Measurements from ENCODE around the gene ZNF689.
"Not testable (repeated sequence)": the region's sequence is repeated elsewhere in the genome, so short reads cannot be mapped to it uniquely, and the experiment has no call there.

ZNF689 gene

GRCh38 chr16:30633526-30633925 is 23.3 kb upstream of the ZNF689 start:
- Histone ChIP-seq H3K4me3 (ENCODE audit: low read depth, low read length) (peak overlapping the region; percentile 92), H2AFZ (ENCODE audit: low read length, unreplicated experiment) (peak overlapping the region; percentile 76), H3K79me2 (ENCODE audit: control insufficient read depth, insufficient read depth, low read length, unreplicated experiment) (peaks cover 11% of the 10 kb centered on the region), H3K4me1 (ENCODE audit: control insufficient read depth, insufficient read depth, low read length, unreplicated experiment) (peaks cover 5% of the 10 kb centered on the region), H3K27ac (ENCODE audit: low read depth, low read length) (peak overlapping the region; percentile 65), H3K36me3 (ENCODE audit: insufficient read depth, low read length) (no peaks in the 10 kb centered on the region), H3K27me3 (ENCODE audit: insufficient read depth, low read length) (no peaks in the 10 kb centered on the region)

- H3K4me3 ChIP-seq (ENCODE audit: low read depth, low read length); H3K27ac ChIP-seq (ENCODE audit: low read depth, low read length); H3K36me3 ChIP-seq (ENCODE audit: insufficient read depth, low read length); H3K4me1 ChIP-seq (ENCODE audit: control insufficient read depth, insufficient read depth, low read length, unreplicated experiment); H2AFZ ChIP-seq (ENCODE audit: low read length, unreplicated experiment); H3K27me3 ChIP-seq (ENCODE audit: insufficient read depth, low read length): not testable (repeated sequence)
- peaks cover 11% of the 10 kb centered on the region for H3K79me2 ChIP-seq (ENCODE audit: control insufficient read depth, insufficient read depth, low read length, unreplicated experiment)
These were observed 22.3 kb upstream of the ZNF689 start for GRCh38 chr16:30632454-30632853.

DNA sequence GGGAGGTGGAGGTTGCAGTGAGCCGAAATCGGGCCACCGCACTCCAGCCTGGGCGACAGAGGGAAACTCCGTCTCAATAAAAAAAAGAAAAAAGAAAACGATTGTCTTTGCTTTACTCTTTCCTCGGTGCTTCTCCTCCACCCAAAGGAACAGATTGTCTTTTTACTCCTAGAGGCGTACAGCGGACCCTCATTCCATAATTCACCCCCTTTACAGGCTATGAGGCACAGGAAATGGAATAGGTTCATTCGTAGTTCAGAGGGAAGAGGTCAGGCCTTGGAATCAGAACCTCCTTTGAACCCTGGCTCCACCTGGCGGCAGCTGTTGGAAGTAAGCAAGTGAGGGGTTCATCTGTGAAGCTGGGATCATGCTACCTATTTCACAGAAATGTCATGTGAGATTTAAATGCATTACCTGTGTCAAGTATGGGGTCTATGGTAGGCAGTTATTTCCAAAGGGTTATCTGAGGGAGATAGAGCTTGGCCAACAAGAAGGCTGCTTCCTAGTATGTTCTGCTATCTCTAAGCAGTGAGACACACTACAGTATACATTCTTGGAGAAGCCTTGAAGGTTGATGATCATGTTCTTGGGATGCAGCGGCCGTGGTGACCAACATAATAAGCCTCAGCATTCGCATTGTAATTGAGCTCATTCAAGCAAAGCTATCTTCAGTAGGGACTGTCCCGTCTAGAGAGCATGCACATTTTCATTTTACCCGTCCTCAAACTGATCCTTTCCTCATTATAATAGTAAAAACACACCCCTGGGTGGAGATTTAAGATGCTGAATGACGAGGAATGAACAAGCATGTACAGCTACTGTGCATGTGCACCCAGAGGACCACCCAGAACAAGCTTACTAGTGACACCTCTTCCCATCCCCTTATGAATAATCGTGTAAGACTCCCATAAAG is 18.7 kb upstream of the ZNF689 start:
- no peak overlapping the region for H2AFZ ChIP-seq (ENCODE audit: low read length, unreplicated experiment)
- no peaks in the 10 kb centered on the region for H3K79me2 ChIP-seq (ENCODE audit: control insufficient read depth, insufficient read depth, low read length, unreplicated experiment)
- H3K27me3 ChIP-seq (ENCODE audit: insufficient read depth, low read length) = no peaks in the 10 kb centered on the region
- H3K36me3 ChIP-seq (ENCODE audit: insufficient read depth, low read length) = no peaks in the 10 kb centered on the region
- no peak overlapping the region for H3K4me3 ChIP-seq (ENCODE audit: low read depth, low read length)
- H3K27ac ChIP-seq (ENCODE audit: low read depth, low read length) = no peak overlapping the region
- no peaks in the 10 kb centered on the region for H3K4me1 ChIP-seq (ENCODE audit: control insufficient read depth, insufficient read depth, low read length, unreplicated experiment)

DNA sequence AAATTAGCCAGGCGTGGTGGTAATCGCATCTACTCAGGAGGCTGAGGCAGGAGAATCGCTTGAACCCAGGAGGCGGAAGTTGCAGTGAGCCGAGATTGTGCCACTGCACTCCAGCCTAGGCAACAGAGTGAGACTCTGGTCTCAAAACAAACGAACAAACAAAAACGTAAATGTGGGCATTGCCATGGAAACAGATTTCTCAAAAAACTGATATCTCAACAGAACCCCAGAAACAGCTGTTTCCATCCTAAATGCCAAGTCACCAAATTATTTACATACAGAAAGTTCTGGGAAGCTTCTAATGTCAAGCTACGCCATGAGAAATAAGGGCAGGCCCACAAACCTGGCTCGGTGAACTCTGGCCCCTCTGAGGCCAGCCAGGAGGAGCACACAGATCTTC is 16.0 kb upstream of the ZNF689 start:
- Histone ChIP-seq H3K36me3 (ENCODE audit: insufficient read depth, low read length) (no peaks in the 10 kb centered on the region), H3K27me3 (ENCODE audit: insufficient read depth, low read length) (peaks cover 9% of the 10 kb centered on the region; the same call in 1 of the 2 replicates), H3K4me1 (ENCODE audit: control insufficient read depth, insufficient read depth, low read length, unreplicated experiment) (no peaks in the 10 kb centered on the region), H3K4me3 (ENCODE audit: low read depth, low read length) (no peak overlapping the region), H2AFZ (ENCODE audit: low read length, unreplicated experiment) (no peak overlapping the region), H3K79me2 (ENCODE audit: control insufficient read depth, insufficient read depth, low read length, unreplicated experiment) (no peaks in the 10 kb centered on the region), H3K27ac (ENCODE audit: low read depth, low read length) (no peak overlapping the region)

DNA sequence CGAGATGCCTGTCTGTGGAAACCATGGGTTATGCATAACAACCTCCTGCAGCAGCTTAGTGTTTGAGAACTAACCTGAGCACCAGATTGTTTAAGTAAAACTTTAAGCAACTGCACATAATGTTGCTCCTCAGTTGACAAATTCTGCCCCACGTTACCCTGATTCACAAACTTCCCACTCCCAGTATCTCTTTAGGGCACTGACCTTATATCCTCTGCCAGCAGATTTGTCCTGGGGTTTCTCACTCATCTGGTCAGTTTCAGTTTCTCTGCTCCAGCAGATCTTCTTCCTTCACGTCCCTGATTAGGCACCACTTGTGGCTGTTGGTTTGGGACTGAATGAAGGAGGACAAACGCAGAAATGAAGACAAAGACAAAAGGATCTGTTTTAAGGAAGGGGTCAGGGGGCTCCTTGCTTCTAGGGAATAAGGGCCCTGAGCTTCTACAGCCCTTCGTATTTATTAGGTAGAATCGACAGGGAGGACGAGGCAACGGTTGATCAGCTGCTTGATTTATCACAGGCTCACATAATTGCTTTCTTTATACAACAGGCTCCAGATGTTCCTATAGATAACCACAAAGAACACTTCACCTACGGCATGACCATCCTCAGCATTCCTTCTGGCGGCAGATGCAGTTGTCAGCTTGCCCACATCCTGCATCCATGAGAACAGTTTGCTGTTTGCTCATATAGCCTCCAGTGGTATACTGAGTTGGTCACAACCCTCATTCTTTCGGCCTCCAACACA is 13.5 kb upstream of the ZNF689 start:
- Histone ChIP-seq H2AFZ (ENCODE audit: low read length, unreplicated experiment) (no peak overlapping the region), H3K79me2 (ENCODE audit: control insufficient read depth, insufficient read depth, low read length, unreplicated experiment) (no peaks in the 10 kb centered on the region), H3K36me3 (ENCODE audit: insufficient read depth, low read length) (no peaks in the 10 kb centered on the region), H3K4me1 (ENCODE audit: control insufficient read depth, insufficient read depth, low read length, unreplicated experiment) (no peaks in the 10 kb centered on the region), H3K27ac (ENCODE audit: low read depth, low read length) (no peak overlapping the region), H3K27me3 (ENCODE audit: insufficient read depth, low read length) (peaks cover 9% of the 10 kb centered on the region; the same call in 1 of the 2 replicates), H3K4me3 (ENCODE audit: low read depth, low read length) (no peak overlapping the region)

GRCh38 chr16:30622455-30623032 is 12.4 kb upstream of the ZNF689 start:
- no peaks in the 10 kb centered on the region for H3K4me1 ChIP-seq (ENCODE audit: control insufficient read depth, insufficient read depth, low read length, unreplicated experiment)
- no peaks in the 10 kb centered on the region for H3K36me3 ChIP-seq (ENCODE audit: insufficient read depth, low read length)
- H3K4me3 ChIP-seq (ENCODE audit: low read depth, low read length) = no peak overlapping the region
- H2AFZ ChIP-seq (ENCODE audit: low read length, unreplicated experiment) = no peak overlapping the region
- H3K27ac ChIP-seq (ENCODE audit: low read depth, low read length) = no peak overlapping the region
- H3K79me2 ChIP-seq (ENCODE audit: control insufficient read depth, insufficient read depth, low read length, unreplicated experiment) = no peaks in the 10 kb centered on the region
- H3K27me3 ChIP-seq (ENCODE audit: insufficient read depth, low read length) = peaks cover 9% of the 10 kb centered on the region; the same call in 1 of the 2 replicates

DNA sequence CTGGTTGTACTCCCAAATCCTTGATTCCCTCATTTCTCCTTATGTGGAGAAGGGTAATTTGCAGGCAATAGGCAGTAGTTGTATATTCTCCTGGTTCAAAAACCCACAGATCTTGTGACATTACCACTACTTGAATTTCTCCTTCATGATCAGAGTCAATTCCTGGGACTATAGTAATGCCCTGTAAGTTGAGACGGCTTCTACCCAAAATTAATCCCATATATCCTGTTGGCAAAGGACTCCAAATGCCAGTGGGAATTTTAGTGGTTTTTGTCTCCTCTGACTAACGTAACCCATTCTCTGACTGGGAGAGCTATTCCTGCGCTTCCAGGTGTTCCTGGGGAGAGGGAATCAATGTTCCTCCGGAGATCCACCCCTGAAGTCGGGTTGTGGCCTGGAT is 11.6 kb upstream of the ZNF689 start:
- H3K4me3 ChIP-seq (ENCODE audit: low read depth, low read length) = no peak overlapping the region
- no peak overlapping the region for H3K27ac ChIP-seq (ENCODE audit: low read depth, low read length)
- no peaks in the 10 kb centered on the region for H3K4me1 ChIP-seq (ENCODE audit: control insufficient read depth, insufficient read depth, low read length, unreplicated experiment)
- no peaks in the 10 kb centered on the region for H3K79me2 ChIP-seq (ENCODE audit: control insufficient read depth, insufficient read depth, low read length, unreplicated experiment)
- H3K36me3 ChIP-seq (ENCODE audit: insufficient read depth, low read length) = no peaks in the 10 kb centered on the region
- H2AFZ ChIP-seq (ENCODE audit: low read length, unreplicated experiment) = no peak overlapping the region
- peaks cover 9% of the 10 kb centered on the region; the same call in 1 of the 2 replicates for H3K27me3 ChIP-seq (ENCODE audit: insufficient read depth, low read length)

DNA sequence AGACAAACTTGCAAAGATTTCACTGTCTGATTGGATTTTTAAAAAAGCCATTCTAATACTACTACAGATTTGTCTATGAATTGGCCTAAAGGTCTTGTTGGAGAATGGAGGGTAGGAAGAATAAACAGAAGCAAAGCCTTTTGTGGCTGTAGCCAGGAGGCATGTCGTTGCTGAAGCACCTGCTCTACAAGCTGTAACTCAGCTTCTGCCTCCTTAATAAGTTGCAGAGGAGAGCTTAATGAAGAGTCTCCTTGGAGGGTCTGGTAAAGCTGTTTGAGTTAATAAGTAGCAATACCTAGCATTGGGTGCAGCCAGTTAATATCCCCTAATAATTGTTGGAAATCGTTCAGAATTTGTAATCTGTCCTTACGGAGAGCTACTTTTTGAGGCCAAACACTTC is 10.0 kb upstream of the ZNF689 start:
- Histone ChIP-seq H2AFZ (ENCODE audit: low read length, unreplicated experiment) (no peak overlapping the region), H3K27ac (ENCODE audit: low read depth, low read length) (no peak overlapping the region), H3K4me3 (ENCODE audit: low read depth, low read length) (no peak overlapping the region), H3K36me3 (ENCODE audit: insufficient read depth, low read length) (no peaks in the 10 kb centered on the region), H3K27me3 (ENCODE audit: insufficient read depth, low read length) (peaks cover 9% of the 10 kb centered on the region; the same call in 1 of the 2 replicates), H3K4me1 (ENCODE audit: control insufficient read depth, insufficient read depth, low read length, unreplicated experiment) (no peaks in the 10 kb centered on the region), H3K79me2 (ENCODE audit: control insufficient read depth, insufficient read depth, low read length, unreplicated experiment) (no peaks in the 10 kb centered on the region)

- H3K27ac ChIP-seq (ENCODE audit: low read depth, low read length) = no peak overlapping the region
- no peaks in the 10 kb centered on the region for H3K36me3 ChIP-seq (ENCODE audit: insufficient read depth, low read length)
- no peak overlapping the region for H3K4me3 ChIP-seq (ENCODE audit: low read depth, low read length)
- H3K79me2 ChIP-seq (ENCODE audit: control insufficient read depth, insufficient read depth, low read length, unreplicated experiment) = no peaks in the 10 kb centered on the region
- H2AFZ ChIP-seq (ENCODE audit: low read length, unreplicated experiment) = no peak overlapping the region
- no peaks in the 10 kb centered on the region for H3K4me1 ChIP-seq (ENCODE audit: control insufficient read depth, insufficient read depth, low read length, unreplicated experiment)
- peaks cover 9% of the 10 kb centered on the region; the same call in 1 of the 2 replicates for H3K27me3 ChIP-seq (ENCODE audit: insufficient read depth, low read length)
These were observed 9.4 kb upstream of the ZNF689 start for GRCh38 chr16:30619638-30620037.

DNA sequence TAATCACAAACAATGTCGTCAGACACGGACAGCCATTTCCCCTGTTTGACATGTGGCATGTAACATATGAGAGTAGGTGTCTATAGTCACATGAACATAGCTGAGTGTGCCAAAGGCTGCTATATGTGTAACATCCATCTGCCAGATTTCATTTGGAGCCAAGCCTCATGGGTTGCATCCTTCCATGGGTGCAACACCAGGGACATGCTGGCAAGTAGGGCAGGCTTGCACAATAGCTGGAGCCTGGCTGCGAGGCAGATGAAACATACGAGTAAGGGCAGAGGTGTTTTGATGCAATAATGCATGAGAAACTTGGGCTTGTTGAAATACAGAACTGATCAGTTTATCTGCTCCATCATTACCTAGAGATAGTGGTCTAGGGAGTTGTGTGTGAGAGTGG is 9.0 kb upstream of the ZNF689 start:
- no peaks in the 10 kb centered on the region for H3K36me3 ChIP-seq (ENCODE audit: insufficient read depth, low read length)
- H3K27ac ChIP-seq (ENCODE audit: low read depth, low read length) = no peak overlapping the region
- H2AFZ ChIP-seq (ENCODE audit: low read length, unreplicated experiment) = no peak overlapping the region
- H3K4me1 ChIP-seq (ENCODE audit: control insufficient read depth, insufficient read depth, low read length, unreplicated experiment) = no peaks in the 10 kb centered on the region
- H3K27me3 ChIP-seq (ENCODE audit: insufficient read depth, low read length) = peaks cover 9% of the 10 kb centered on the region; the same call in 1 of the 2 replicates
- H3K79me2 ChIP-seq (ENCODE audit: control insufficient read depth, insufficient read depth, low read length, unreplicated experiment) = no peaks in the 10 kb centered on the region
- no peak overlapping the region for H3K4me3 ChIP-seq (ENCODE audit: low read depth, low read length)
